Heart left ventricle (tissue), 16 donors: ENCODE results near the gene NLGN3. TPM values are rescaled to one million over a fixed set of nuclear protein-coding genes. Genes with fewer than 3 reads are reported as not detected.

Source experiments
- ATAC-seq, 4 donors: fragments of 200-7000 bp; cut with Tn5 transposase; one replicate each; pipeline ENCODE4 v1.9.1; 2020 to 2022; ENCODE audit warnings: moderate library complexity in 4 of 4, mild to moderate bottlenecking in 3 of 4, moderate number of reproducible peaks in 1 of 4
- DNase-seq, 5 donors: peaks; one replicate each; pipeline ENCODE4 v3.0.0-alpha.2; 2020
- H3K27ac ChIP-seq, 12 donors: fragments of 200-600 bp; sonication (generic) in 4 of 12; one replicate each; pipeline versions ENCODE4 v1.5.0 to v1.8.0; 2016 to 2022; ENCODE audit warnings: mild to moderate bottlenecking in 2 of 12
- H3K27me3 ChIP-seq, 9 donors: fragments of 200-600 bp; sonication (generic) in 2 of 9; one replicate each; pipeline versions ENCODE4 v1.5.1 to v1.8.0; 2016 to 2022; ENCODE audit warnings: mild to moderate bottlenecking in 3 of 9
- H3K36me3 ChIP-seq, 9 donors: fragments of 200-600 bp; sonication (generic) in 2 of 9; one replicate each; pipeline versions ENCODE4 v1.5.0 to v1.8.0; 2018 to 2022; ENCODE audit warnings: mild to moderate bottlenecking in 2 of 9
- H3K4me1 ChIP-seq, 12 donors: fragments of 200-600 bp; sonication (generic) in 4 of 12; one replicate each; pipeline versions ENCODE4 v1.5.0 to v1.8.0; 2016 to 2022; ENCODE audit warnings: mild to moderate bottlenecking in 3 of 12
- H3K4me3 ChIP-seq, 12 donors: fragments of 200-600 bp; sonication (generic) in 4 of 12; one replicate each; pipeline versions ENCODE4 v1.5.0 to v1.8.0; 2017 to 2022; ENCODE audit warnings: mild to moderate bottlenecking in 9 of 12, moderate library complexity in 4 of 12
- H3K9me3 ChIP-seq, 12 donors: fragments of 200-600 bp; sonication (generic) in 4 of 12; one replicate each; pipeline versions ENCODE4 v1.5.0 to v1.8.0; 2016 to 2022; ENCODE audit warnings: mild to moderate bottlenecking in 1 of 12
- POLR2A ChIP-seq, 2 donors: fragments of 450-650 bp; IDR thresholded peaks; one replicate each; pipeline ENCODE4 v1.6.1; 2017; ENCODE audit warnings: antibody characterized with exemption in 2 of 2, mild to moderate bottlenecking in 2 of 2, moderate library complexity in 2 of 2
- WGBS, 4 donors: extraction: QIAGEN DNeasy Blood & Tissue Kit in 2 of 4; methylation state at CpG; one replicate each; pipeline versions ENCODE4 v1.1.5 to v1.1.7; 2013 to 2018; 5-methylcytosine and 5-hydroxymethylcytosine counted together
- intact Hi-C, 10 donors: fragments of 100-400 bp; cut with DNase I; formaldehyde crosslinking; loops; one replicate each; pipeline versions ENCODE4 v1.11.1 to v1.14.2; 2022
- polyA plus RNA-seq, 2 donors: library from polyadenylated mRNA; stranded (reverse); fragments of 200-250 nt; gene quantifications; one replicate each; pipeline ENCODE4 v1.2.3, GENCODE V29; 2013
- total RNA-seq, 9 donors: library from RNA; depleted of rRNA in 2 of 9; stranded (reverse); fragments of >200 nt in 2 of 9; fragmentation: NEBNext Ultra II Directional in 3 of 9; extraction: Animal tissue kit (Norgen Biotek cat#: 25700) in 3 of 9; gene quantifications; one replicate each; pipeline versions ENCODE4 v1.1.0 to v1.2.4, GENCODE V29; 2016 to 2023
- TF ChIP-seq, protein P1 (sequence below), 12 donors: fragments of 200-600 bp; sonication (generic) in 4 of 12; IDR thresholded peaks; one replicate each; pipeline versions ENCODE4 v1.5.0 to v1.8.0; 2018 to 2022; ENCODE audit warnings: antibody characterized with exemption in 12 of 12, mild to moderate bottlenecking in 5 of 12
- donor health status: ischemic (EF 13 %, LVEDD 7.1; RV severe dilation, severe dysfunction).
- donor health status: healthy with polysubstance abuse.
- donor health status: DM: no; HTN: yes; CAD: no.
- donor health status: DM: no; HTN: no; CAD: no.
- donor health status: ischemic (EF 25% LVEDD 6.9; RV normal size, moderate dysfunction).
- donor health status: ischemic (EF 25% LVEDD 5.7; RV mildly dilated, moderate dysfunction).
- donor health status: healthy.
- donor health status: DM: yes; HTN: yes; CAD: no.
- donor health status: ischemic (EF 35%, LVEDD 5.7; RV mildly dilated, moderate dysfunction).
- donor health status: nonischemic (EF 11% LVEDD 7.7; RV severe dilation, severe dysfunction).
- donor health status: DM: yes; HTN: yes; CAD: no.
- donor health status: PGD.
- donor health status: ischemic (EF 29% LVEDD 5.4; RV normal size, mild dysfunction).
- donor health status: nonischemic (EF 23%, LVEDD 6.1; RV moderate dilation, normal function).

The NLGN3 gene
- total and polyA plus RNA-seq, 11 donors, result 0.14 to 1.3 (median 0.49) TPM

DNA sequence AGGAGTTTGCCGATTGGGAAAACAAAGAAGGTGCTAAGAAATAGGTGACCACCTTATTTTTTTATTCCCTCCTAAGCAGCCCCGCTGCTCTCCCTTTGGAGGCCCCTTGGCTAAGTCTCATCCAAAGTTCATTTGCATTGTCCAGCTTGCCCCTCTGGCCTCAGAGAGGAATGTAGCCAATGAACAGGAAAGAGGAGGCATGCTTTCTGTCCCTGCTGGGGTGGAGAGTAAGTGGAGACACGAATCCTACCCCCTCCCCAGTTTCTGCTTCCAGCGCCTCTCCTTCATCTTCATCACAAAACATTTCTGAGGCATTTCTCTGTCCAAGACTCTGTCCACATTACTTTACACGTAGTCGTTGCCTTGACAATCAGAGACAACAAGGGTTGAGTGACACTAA is 38.7 kb downstream of the NLGN3 start:
- WGBS, 4 donors, result 61 to 68% (median 64%) methylated on average over 6 of the region's 6 CpGs
- H3K36me3 ChIP-seq, result no peaks in the 10 kb centered on the region
- peaks cover 0 to 12% (median 0%) of the 10 kb centered on the region in 12 donors for H3K4me1 ChIP-seq
- intact Hi-C loops, result loop anchor here in 4 of 10 donors (2.0 to 5.0 kb wide), 3 partner anchors 71 to 115 kb away; partner anchors contain the start of genes FOXO4 (in 3 of the 4), SNX12 (in 1 of the 4) and ZMYM3 (in 1 of the 4)
- TF ChIP-seq POLR2A (IDR thresholded peaks at IDR 0.05), result no peak
- TF ChIP-seq, protein P1, sequence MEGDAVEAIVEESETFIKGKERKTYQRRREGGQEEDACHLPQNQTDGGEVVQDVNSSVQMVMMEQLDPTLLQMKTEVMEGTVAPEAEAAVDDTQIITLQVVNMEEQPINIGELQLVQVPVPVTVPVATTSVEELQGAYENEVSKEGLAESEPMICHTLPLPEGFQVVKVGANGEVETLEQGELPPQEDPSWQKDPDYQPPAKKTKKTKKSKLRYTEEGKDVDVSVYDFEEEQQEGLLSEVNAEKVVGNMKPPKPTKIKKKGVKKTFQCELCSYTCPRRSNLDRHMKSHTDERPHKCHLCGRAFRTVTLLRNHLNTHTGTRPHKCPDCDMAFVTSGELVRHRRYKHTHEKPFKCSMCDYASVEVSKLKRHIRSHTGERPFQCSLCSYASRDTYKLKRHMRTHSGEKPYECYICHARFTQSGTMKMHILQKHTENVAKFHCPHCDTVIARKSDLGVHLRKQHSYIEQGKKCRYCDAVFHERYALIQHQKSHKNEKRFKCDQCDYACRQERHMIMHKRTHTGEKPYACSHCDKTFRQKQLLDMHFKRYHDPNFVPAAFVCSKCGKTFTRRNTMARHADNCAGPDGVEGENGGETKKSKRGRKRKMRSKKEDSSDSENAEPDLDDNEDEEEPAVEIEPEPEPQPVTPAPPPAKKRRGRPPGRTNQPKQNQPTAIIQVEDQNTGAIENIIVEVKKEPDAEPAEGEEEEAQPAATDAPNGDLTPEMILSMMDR (IDR thresholded peaks at IDR 0.05), result no peak
- no peak overlapping the region for H3K4me3 ChIP-seq
- no peak for ATAC-seq
- H3K27me3 ChIP-seq, result peaks cover 0 to 13% (median 0%) of the 10 kb centered on the region in 9 donors
- H3K9me3 ChIP-seq, result no peaks in the 10 kb centered on the region
- DNase-seq, result no peak
- no peak overlapping the region for H3K27ac ChIP-seq

DNA sequence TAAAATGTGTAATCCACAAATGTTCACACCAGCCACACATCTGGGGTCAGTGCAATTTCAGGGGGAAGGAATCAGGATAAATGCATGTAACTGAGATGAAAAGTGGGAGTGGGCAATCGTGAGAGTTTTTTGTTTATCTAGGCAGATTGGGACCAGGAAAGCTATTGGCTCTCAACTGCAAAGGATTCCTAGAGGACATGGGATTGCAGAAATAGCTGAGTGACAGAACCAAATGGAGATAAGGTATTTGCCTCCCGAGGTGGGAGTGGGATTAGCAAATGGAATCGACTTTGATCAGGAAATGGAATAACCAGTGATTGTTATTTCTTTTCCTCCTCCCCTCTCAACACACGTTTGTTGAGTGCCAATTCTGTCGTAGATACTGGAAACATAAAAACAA is 39.5 kb downstream of the NLGN3 start:
- no peak overlapping the region for H3K4me3 ChIP-seq
- DNase-seq, result no peak
- peaks cover 0 to 13% (median 0%) of the 10 kb centered on the region in 9 donors for H3K27me3 ChIP-seq
- no peaks in the 10 kb centered on the region for H3K9me3 ChIP-seq
- WGBS, 4 donors, result 29 to 52% (median 41%) methylated on average over 5 of the region's 5 CpGs
- intact Hi-C loops, result loop anchor here in 3 of 10 donors (5.0 kb wide), 1 partner anchor 87 kb away; the partner anchor contains the start of gene FOXO4 (in 3 of the 3)
- TF ChIP-seq, protein P1 (IDR thresholded peaks at IDR 0.05), result no peak
- TF ChIP-seq POLR2A (IDR thresholded peaks at IDR 0.05), result no peak
- no peak overlapping the region for H3K27ac ChIP-seq
- ATAC-seq, result no peak
- H3K4me1 ChIP-seq, result peaks cover 0 to 12% (median 0%) of the 10 kb centered on the region in 12 donors
- H3K36me3 ChIP-seq, result no peaks in the 10 kb centered on the region

DNA sequence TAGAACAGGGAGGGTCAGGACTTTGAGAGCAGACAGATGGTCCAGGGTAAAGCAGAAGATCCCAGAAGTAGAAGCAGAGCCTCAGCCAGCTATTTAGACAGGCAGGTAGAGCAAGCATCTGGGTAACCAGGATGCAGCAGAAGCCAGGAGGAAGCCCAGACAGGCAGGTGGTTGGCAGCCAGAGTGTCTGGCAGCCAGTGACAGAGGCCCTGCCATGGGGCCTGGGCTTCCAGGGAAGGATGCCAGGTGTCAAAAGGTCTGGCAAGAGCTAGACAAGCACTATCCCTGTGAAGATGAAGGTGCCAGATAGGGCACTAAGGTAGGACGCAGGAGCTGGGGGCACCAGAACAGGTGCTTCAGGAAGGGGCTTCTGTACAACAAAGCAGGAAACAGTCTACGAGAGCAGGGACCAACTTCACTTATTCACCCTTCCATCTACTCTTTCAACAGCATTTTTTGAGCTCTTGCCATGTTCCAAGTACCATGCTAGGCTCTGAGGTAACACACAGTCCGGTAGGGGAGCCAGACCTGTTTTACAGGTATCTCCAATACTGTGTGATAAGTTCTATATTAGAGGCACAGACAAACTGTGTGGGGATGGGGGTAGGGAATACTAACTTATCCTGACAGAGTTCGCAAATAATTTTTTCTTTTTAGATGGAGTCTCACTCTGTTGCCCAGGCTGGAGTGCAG is 40.3 kb downstream of the NLGN3 start:
- intact Hi-C loops, result loop anchor here in 3 of 10 donors (5.0 kb wide), 1 partner anchor 88 kb away; the partner anchor contains the start of gene FOXO4 (in 3 of the 3)
- H3K4me1 ChIP-seq, result peaks cover 0 to 12% (median 0%) of the 10 kb centered on the region in 12 donors
- DNase-seq (no peak), ATAC-seq (no peak)
- no peaks in the 10 kb centered on the region for H3K36me3 ChIP-seq
- H3K4me3 ChIP-seq, result no peak overlapping the region
- no peaks in the 10 kb centered on the region for H3K9me3 ChIP-seq
- peaks cover 0 to 8% (median 0%) of the 10 kb centered on the region in 9 donors for H3K27me3 ChIP-seq
- TF ChIP-seq, protein P1 (IDR thresholded peaks at IDR 0.05), result no peak
- TF ChIP-seq POLR2A (IDR thresholded peaks at IDR 0.05), result no peak
- 63 to 78% (median 70%) methylated on average over 4 of the region's 4 CpGs for WGBS, 4 donors
- no peak overlapping the region for H3K27ac ChIP-seq

DNA sequence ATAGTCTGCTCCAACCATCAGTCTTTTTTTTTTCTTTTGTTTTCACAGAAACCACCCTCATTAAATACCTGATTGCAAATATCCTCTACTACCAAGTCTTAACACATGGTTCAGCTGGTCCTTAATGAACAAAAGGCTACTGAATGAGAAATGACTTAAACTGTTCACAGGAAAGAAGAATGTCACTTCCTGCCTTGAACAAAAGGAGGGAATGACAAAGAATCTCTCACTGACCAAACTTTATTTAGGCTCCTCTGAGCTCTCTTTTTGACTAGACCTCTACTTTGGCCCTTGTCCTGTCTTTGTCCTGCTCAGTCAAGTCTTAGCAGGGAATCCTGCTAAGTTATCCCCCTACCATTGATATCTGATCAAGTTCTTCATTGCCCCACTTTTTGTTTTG is 46.6 kb downstream of the NLGN3 start:
- Histone ChIP-seq H3K9me3 (no peaks in the 10 kb centered on the region), H3K4me3 (no peak overlapping the region), H3K36me3 (no peaks in the 10 kb centered on the region), H3K27me3 (no peaks in the 10 kb centered on the region), H3K27ac (no peak overlapping the region), H3K4me1 (no peaks in the 10 kb centered on the region)
- ATAC-seq, result no peak
- no peak for DNase-seq
- TF ChIP-seq, protein P1 (IDR thresholded peaks at IDR 0.05), result no peak
- no peak for TF ChIP-seq POLR2A (IDR thresholded peaks at IDR 0.05)
- intact Hi-C loops, result no loop called here
